Left ventricle myocardium inferior (tissue), 1 donor: ENCODE measurements around the gene RMND5B. TPM values are rescaled to one million over a fixed set of nuclear protein-coding genes. Genes with fewer than 3 reads are reported as not detected.
A peak's percentile ranks its signal among the peaks of the same experiment; 100 is the strongest.
"Not testable (repeated sequence)": the region's sequence is repeated elsewhere in the genome, so short reads cannot be mapped to it uniquely, and the experiment has no call there.

ENCODE experiments used
- DNase-seq: peaks from one replicate; pipeline ENCODE4 v3.0.0-alpha.2; 2020
- H3K27ac ChIP-seq: fragments of 200-600 bp; replicated peaks from 2 replicates; pipeline ENCODE4 v1.8.0; 2021
- H3K27me3 ChIP-seq: fragments of 200-600 bp; 2 replicates; pipeline ENCODE4 v1.8.0; 2021; ENCODE audit warnings: low read depth
- H3K36me3 ChIP-seq: fragments of 200-600 bp; 2 replicates; pipeline ENCODE4 v1.8.0; 2021
- H3K4me1 ChIP-seq: fragments of 200-600 bp; 2 replicates; pipeline ENCODE4 v1.8.0; 2021
- H3K4me3 ChIP-seq: fragments of 200-600 bp; 2 replicates; pipeline ENCODE4 v1.8.0; 2021; ENCODE audit warnings: mild to moderate bottlenecking, moderate library complexity
- H3K9me3 ChIP-seq: fragments of 200-600 bp; replicated peaks from 2 replicates; pipeline ENCODE4 v1.8.0; 2021
- intact Hi-C: fragments of 100-400 bp; cut with micrococcal nuclease; formaldehyde crosslinking; loops from one replicate; pipeline ENCODE4 v1.11.0; 2022
- total RNA-seq: library from RNA; stranded (reverse); fragmentation: NEBNext Ultra II Directional; extraction: Animal tissue kit (Norgen Biotek cat#: 25700); gene quantifications from one replicate; pipeline ENCODE4 v1.2.1, GENCODE V29; 2021
- TF ChIP-seq, protein P1 (sequence below): fragments of 200-600 bp; IDR thresholded peaks from 2 replicates; pipeline ENCODE4 v1.8.0; 2021; ENCODE audit warnings: antibody characterized with exemption, mild to moderate bottlenecking, borderline replicate concordance
- donor health status: DM: no; HTN: yes; CAD: no; lungs with severe emphysema.

Gene RMND5B
- total RNA-seq, 1 donor from 2014 or later = 38.9 TPM

GRCh38 chr5:178123094-178123965 lies 7.5 kb upstream of the RMND5B start:
- H3K27ac ChIP-seq = no peak overlapping the region
- intact Hi-C loops = no loop called here
- H3K27me3 ChIP-seq = peaks cover 4% of the 10 kb centered on the region
- H3K36me3 ChIP-seq = no peaks in the 10 kb centered on the region
- no peaks in the 10 kb centered on the region for H3K9me3 ChIP-seq
- DNase-seq = no peak
- TF ChIP-seq, protein P1, sequence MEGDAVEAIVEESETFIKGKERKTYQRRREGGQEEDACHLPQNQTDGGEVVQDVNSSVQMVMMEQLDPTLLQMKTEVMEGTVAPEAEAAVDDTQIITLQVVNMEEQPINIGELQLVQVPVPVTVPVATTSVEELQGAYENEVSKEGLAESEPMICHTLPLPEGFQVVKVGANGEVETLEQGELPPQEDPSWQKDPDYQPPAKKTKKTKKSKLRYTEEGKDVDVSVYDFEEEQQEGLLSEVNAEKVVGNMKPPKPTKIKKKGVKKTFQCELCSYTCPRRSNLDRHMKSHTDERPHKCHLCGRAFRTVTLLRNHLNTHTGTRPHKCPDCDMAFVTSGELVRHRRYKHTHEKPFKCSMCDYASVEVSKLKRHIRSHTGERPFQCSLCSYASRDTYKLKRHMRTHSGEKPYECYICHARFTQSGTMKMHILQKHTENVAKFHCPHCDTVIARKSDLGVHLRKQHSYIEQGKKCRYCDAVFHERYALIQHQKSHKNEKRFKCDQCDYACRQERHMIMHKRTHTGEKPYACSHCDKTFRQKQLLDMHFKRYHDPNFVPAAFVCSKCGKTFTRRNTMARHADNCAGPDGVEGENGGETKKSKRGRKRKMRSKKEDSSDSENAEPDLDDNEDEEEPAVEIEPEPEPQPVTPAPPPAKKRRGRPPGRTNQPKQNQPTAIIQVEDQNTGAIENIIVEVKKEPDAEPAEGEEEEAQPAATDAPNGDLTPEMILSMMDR = no peak
- peaks cover 53% of the 10 kb centered on the region for H3K4me1 ChIP-seq
- no peak overlapping the region for H3K4me3 ChIP-seq

GRCh38 chr5:178123966-178124925 lies 6.6 kb upstream of the RMND5B start:
- Histone ChIP-seq H3K9me3 (no peaks in the 10 kb centered on the region), H3K27ac (no peak overlapping the region), H3K27me3 (no peaks in the 10 kb centered on the region), H3K4me3 (no peak overlapping the region), H3K36me3 (no peaks in the 10 kb centered on the region), H3K4me1 (peaks cover 50% of the 10 kb centered on the region)
- intact Hi-C loops = no loop called here
- no peak for DNase-seq
- TF ChIP-seq, protein P1 = no peak

DNA sequence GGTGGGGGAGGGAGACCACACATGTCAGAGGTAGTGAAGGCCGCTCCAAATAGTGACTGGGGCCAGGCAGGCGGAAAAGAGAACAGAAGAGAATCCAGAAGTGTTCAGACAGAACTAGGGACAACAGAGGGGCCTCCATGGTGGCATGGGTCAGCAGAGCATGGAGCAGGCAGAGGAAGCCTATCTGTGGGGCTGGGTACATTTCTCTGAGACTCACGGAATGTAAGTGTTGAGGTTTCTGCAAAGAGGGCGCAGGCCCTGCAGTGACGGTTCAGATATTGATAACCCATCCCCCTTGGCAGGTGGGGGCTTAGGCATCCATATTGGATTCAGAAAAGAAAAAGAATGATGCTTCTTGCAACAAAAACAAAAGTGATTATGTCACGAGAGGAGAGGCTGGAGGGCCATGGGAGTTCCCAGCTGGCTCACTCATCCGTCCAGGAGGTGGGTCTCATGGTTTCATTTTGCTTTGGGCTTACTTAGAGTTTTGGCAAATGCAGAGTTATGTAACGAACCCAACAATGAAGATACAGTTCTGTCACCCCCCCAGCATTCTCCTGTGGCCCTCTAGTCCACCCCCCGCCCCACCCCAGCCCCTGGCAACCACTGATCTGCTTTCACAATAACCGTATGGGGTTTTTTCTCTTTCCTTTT lies 5.4 kb upstream of the RMND5B start:
- H3K27ac ChIP-seq = peak overlapping the region; percentile 70
- no peaks in the 10 kb centered on the region for H3K36me3 ChIP-seq
- TF ChIP-seq, protein P1 = no peak
- no peaks in the 10 kb centered on the region for H3K9me3 ChIP-seq
- no peaks in the 10 kb centered on the region for H3K27me3 ChIP-seq
- peaks cover 60% of the 10 kb centered on the region for H3K4me1 ChIP-seq
- intact Hi-C loops = no loop called here
- no peak overlapping the region for H3K4me3 ChIP-seq
- peak; percentile 37 for DNase-seq

GRCh38 chr5:178126556-178126955 lies 4.3 kb upstream of the RMND5B start:
- intact Hi-C loops = no loop called here
- TF ChIP-seq, protein P1 = no peak
- Histone ChIP-seq H3K27ac (peak overlapping the region; percentile 70), H3K27me3 (no peaks in the 10 kb centered on the region), H3K9me3 (no peaks in the 10 kb centered on the region), H3K4me3 (no peak overlapping the region), H3K4me1 (peaks cover 62% of the 10 kb centered on the region), H3K36me3 (no peaks in the 10 kb centered on the region)
- DNase-seq = no peak

DNA sequence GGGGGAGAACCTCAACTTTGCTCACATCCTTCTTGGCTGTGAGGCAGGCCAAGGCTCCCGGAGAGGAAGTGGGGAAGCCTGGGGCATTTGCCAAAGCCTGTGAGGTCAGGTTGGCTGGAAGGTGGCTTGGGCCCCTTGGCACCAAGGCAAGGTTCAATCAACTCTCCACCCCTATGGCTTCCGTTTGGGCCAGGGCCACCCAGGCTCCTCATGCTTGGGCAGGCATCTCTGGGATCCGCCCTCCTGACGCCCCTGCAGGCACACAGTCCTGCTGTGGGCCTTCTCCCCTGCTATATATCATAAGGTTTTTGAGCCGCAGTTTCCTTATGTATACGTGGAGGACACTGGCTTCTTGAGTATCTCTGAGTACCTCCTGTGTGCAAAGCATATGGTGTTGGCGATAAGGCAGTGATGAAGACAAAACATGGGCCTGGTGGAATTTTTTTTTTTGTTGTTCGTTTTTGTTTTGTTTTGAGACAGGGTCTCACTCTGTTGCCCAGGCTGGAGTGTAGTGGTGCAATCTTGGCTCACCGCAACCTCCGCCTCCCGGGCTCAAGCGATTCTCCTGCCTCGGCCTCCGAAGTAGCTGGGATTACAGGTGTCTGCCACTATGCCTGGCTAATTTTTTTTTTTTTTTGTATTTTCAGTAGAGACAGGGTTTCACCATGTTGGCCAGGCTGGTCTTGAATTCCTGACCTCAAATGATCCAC lies 3.4 kb upstream of the RMND5B start:
- Histone ChIP-seq H3K4me1 (peaks cover 62% of the 10 kb centered on the region), H3K27ac (peak overlapping the region; percentile 70)
- intact Hi-C loops, H3K27me3 ChIP-seq, H3K9me3 ChIP-seq, DNase-seq, H3K4me3 ChIP-seq, H3K36me3 ChIP-seq: not testable (repeated sequence)
